PFSK-1 (cell line): ENCODE results near the gene NFIA.

Experiments used
- POLR2AphosphoS5 ChIP-seq: IDR thresholded peaks from 2 replicates; pipeline ENCODE4 v1.6.1; 2012; ENCODE audit warnings: low read depth, mild to moderate bottlenecking, control low read depth, low read length, moderate library complexity
- TF ChIP-seq, protein P1 (sequence below), 2 experiments: IDR thresholded peaks; 2 replicates each; pipeline versions ENCODE4 v1.6.1 to v1.8.0; 2011 to 2012; ENCODE audit warnings: low read depth in 2 of 2, low read length in 2 of 2, control low read depth in 1 of 2, inconsistent platforms in 1 of 2, mild to moderate bottlenecking in 1 of 2, moderate library complexity in 1 of 2; ENCODE audit not compliant: insufficient read depth in 1 of 2

DNA sequence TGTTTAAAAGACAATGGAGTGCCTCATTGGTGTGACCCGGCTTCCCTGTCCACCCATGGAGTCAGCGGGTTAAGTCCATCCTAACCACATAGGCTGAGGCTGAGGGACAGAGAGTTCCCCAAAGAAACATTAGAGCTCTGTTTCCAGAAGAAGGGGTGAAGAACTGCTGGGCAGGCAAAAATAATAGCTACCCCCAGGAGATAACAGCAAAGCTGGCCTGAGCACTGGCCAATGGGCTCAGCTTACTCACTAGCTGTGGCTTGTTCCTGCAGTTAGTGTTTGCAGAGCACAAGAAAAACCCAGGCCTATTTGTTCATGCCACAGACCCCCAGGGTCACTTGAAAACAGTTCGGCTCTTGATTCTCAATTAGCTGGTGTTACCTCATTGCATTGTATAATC, 311.2 kb downstream of the NFIA start:
- TF ChIP-seq, protein P1, sequence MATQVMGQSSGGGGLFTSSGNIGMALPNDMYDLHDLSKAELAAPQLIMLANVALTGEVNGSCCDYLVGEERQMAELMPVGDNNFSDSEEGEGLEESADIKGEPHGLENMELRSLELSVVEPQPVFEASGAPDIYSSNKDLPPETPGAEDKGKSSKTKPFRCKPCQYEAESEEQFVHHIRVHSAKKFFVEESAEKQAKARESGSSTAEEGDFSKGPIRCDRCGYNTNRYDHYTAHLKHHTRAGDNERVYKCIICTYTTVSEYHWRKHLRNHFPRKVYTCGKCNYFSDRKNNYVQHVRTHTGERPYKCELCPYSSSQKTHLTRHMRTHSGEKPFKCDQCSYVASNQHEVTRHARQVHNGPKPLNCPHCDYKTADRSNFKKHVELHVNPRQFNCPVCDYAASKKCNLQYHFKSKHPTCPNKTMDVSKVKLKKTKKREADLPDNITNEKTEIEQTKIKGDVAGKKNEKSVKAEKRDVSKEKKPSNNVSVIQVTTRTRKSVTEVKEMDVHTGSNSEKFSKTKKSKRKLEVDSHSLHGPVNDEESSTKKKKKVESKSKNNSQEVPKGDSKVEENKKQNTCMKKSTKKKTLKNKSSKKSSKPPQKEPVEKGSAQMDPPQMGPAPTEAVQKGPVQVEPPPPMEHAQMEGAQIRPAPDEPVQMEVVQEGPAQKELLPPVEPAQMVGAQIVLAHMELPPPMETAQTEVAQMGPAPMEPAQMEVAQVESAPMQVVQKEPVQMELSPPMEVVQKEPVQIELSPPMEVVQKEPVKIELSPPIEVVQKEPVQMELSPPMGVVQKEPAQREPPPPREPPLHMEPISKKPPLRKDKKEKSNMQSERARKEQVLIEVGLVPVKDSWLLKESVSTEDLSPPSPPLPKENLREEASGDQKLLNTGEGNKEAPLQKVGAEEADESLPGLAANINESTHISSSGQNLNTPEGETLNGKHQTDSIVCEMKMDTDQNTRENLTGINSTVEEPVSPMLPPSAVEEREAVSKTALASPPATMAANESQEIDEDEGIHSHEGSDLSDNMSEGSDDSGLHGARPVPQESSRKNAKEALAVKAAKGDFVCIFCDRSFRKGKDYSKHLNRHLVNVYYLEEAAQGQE (IDR thresholded peaks at IDR 0.05; ENCODE audit: insufficient read depth in 1 of 2, low read depth in 2 of 2, low read length in 2 of 2) = no peak
- no peak for TF ChIP-seq POLR2AphosphoS5
